ENCODE data around the gene KIAA0319L. TPM values are rescaled to one million over a fixed set of nuclear protein-coding genes. Genes with fewer than 3 reads are reported as not detected.
A peak's percentile ranks its signal among the peaks of the same experiment; 100 is the strongest.

KIAA0319L gene
- total RNA-seq, 1 experiment from 2014 or later: 70.0 TPM

DNA sequence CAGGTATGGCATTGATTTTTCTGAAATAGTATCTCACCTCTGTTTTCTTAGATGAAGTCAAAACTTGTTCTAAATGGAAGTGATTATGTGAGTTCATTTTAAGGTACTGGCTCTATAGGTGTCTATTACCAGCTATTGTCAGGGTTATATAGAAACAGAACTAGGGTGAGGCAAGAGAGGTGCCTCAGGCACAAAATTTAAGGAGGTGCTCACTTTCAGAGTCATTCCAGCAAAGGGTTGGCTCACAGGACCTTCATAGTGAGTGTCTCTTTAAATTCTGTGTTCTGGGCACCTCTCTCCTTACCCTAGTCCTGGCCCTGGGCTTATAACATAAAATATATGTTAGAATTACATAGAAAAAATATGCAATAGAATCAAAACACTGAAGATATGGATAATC is 49.3 kb downstream of the KIAA0319L start:
- no peak overlapping the region for H3K4me3 Mint-ChIP-seq
- no peak overlapping the region for H3K27ac Mint-ChIP-seq

DNA sequence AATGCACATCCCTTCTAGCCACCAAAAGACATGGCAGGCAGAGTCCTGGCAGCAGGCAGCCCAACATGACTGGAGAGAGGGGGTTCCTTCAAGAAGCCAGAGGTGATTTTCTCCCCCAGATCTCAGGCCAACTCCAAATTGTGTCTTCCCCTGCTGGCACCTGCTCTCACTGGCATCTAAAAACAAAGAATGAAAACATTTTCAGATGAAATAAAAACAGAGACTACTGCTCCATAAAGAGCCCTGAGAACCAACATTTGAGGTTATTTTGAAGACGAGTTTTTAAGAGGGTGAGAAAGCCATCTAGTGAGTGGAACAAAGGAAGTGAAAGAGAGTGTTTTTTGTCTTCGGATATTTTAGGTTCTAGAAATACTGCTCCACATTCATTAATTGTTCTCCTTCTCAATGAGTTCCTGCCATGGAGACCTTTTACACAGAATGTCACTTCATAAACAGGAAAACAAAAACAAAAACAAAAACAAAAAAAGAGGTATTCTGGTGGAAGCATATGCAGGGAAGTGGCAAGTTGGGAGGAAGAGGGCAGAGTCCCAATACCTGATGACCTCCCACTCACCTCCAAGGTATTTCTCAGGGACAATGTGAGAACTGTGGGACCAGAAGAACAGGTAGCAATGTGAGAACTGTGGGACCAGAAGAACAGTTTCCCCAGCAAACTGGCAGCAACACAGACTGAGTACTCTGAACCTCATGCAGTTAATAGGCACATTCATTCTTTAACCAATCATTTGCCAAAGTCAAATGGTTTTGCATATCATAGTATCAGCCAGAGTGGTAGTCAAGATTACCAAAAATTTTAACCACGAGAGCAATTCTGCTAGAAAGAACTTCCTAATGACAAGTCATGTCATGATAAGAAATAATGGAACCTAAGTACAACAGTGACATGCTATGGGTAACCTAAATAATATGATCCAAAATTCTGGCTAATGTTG is 50.0 kb downstream of the KIAA0319L start:
- ChIA-PET POLR2A (no interaction called here), CTCF (interaction anchor here (1.4 kb wide), 1 partner anchor 56 kb away, joined by 7 read pairs; no protein-coding TSS in a partner anchor)
- H3K9me3 Mint-ChIP-seq: no peaks in the 10 kb centered on the region
- peak overlapping the region; percentile 53; the same call in 1 of the 2 replicates for H3K27ac Mint-ChIP-seq
- no peak for TF ChIP-seq TCF7 (CRISPR knock-in tag; IDR thresholded peaks at IDR 0.05; ENCODE audit: low read depth)
- no peak for TF ChIP-seq NR3C1 (CRISPR knock-in tag; conservative IDR thresholded peaks at IDR 0.05; ENCODE audit: low read depth)
- TF ChIP-seq, protein P1, sequence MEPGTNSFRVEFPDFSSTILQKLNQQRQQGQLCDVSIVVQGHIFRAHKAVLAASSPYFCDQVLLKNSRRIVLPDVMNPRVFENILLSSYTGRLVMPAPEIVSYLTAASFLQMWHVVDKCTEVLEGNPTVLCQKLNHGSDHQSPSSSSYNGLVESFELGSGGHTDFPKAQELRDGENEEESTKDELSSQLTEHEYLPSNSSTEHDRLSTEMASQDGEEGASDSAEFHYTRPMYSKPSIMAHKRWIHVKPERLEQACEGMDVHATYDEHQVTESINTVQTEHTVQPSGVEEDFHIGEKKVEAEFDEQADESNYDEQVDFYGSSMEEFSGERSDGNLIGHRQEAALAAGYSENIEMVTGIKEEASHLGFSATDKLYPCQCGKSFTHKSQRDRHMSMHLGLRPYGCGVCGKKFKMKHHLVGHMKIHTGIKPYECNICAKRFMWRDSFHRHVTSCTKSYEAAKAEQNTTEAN (CRISPR knock-in tag; IDR thresholded peaks at IDR 0.05): no peak
- TF ChIP-seq TP53 (CRISPR knock-in tag; IDR thresholded peaks at IDR 0.05): no peak
- no peak for DNase-seq (ENCODE audit: low spot score)
- peaks cover 18% of the 10 kb centered on the region for H3K36me3 Mint-ChIP-seq
- no peak overlapping the region for H3K4me3 Mint-ChIP-seq
- no peaks in the 10 kb centered on the region for H3K27me3 Mint-ChIP-seq (ENCODE audit: low read depth)
- no peaks in the 10 kb centered on the region for H3K4me1 Mint-ChIP-seq
- no peak for ATAC-seq

More for the DNA sequence above, 49.3 kb downstream of the KIAA0319L start:
- peaks cover 18% of the 10 kb centered on the region for H3K36me3 Mint-ChIP-seq
- no peaks in the 10 kb centered on the region for H3K27me3 Mint-ChIP-seq (ENCODE audit: low read depth)
- CTCF ChIA-PET: interaction anchor here (1.2 kb wide), 1 partner anchor 9 kb away, joined by 3 read pairs; no protein-coding TSS in a partner anchor
- no peaks in the 10 kb centered on the region for H3K4me1 Mint-ChIP-seq
- no peak for DNase-seq (ENCODE audit: low spot score)
- ATAC-seq: no peak
- POLR2A ChIA-PET: no interaction called here
- no peaks in the 10 kb centered on the region for H3K9me3 Mint-ChIP-seq
- TF ChIP-seq MXD4 (CRISPR knock-in tag; IDR thresholded peaks at IDR 0.05; ENCODE audit: borderline replicate concordance) (no peak), NR3C1 (CRISPR knock-in tag; conservative IDR thresholded peaks at IDR 0.05; ENCODE audit: low read depth) (no peak), ZNF121 (CRISPR knock-in tag; IDR thresholded peaks at IDR 0.05) (no peak), GRHL2 (CRISPR knock-in tag; IDR thresholded peaks at IDR 0.05; ENCODE audit: insufficient replicate concordance, severe bottlenecking) (no peak), IRF2 (CRISPR knock-in tag; IDR thresholded peaks at IDR 0.05; ENCODE audit: borderline replicate concordance, low read depth) (no peak)
- TF ChIP-seq, protein P2, sequence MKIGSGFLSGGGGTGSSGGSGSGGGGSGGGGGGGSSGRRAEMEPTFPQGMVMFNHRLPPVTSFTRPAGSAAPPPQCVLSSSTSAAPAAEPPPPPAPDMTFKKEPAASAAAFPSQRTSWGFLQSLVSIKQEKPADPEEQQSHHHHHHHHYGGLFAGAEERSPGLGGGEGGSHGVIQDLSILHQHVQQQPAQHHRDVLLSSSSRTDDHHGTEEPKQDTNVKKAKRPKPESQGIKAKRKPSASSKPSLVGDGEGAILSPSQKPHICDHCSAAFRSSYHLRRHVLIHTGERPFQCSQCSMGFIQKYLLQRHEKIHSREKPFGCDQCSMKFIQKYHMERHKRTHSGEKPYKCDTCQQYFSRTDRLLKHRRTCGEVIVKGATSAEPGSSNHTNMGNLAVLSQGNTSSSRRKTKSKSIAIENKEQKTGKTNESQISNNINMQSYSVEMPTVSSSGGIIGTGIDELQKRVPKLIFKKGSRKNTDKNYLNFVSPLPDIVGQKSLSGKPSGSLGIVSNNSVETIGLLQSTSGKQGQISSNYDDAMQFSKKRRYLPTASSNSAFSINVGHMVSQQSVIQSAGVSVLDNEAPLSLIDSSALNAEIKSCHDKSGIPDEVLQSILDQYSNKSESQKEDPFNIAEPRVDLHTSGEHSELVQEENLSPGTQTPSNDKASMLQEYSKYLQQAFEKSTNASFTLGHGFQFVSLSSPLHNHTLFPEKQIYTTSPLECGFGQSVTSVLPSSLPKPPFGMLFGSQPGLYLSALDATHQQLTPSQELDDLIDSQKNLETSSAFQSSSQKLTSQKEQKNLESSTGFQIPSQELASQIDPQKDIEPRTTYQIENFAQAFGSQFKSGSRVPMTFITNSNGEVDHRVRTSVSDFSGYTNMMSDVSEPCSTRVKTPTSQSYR (CRISPR knock-in tag; IDR thresholded peaks at IDR 0.05): no peak
- TF ChIP-seq, protein P3, sequence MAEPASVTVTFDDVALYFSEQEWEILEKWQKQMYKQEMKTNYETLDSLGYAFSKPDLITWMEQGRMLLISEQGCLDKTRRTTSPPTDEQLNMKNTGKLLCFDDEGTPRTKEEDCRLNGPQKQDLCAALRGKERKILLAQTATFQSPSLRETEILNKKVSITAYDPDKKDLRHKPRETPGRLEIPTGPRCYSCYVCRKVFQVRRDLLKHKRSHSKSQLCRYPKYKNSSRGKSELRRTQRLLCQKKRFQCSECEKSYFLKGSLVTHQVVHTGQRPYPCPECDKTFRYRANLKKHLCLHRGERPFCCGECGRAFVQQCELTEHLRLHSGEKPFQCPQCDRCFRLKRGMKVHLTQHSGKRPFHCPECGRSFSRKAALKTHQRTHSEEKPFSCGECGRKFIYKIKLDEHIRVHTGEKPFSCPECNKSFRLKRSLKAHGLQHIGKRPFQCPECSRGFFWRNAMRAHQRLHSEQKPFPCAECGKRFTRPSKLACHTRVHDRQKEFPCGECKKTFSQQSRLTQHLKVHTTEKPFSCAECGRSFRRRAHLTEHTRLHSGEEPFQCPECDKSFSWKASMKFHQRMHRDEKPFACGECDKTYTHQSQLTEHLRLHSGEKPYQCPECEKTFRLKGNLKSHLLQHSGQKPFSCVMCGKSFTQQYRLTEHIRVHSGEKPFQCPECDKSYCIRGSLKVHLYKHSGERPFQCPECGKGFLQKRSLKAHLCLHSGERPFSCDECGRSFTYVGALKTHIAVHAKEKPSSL (CRISPR knock-in tag; conservative IDR thresholded peaks at IDR 0.05): no peak
- TF ChIP-seq, protein P4, sequence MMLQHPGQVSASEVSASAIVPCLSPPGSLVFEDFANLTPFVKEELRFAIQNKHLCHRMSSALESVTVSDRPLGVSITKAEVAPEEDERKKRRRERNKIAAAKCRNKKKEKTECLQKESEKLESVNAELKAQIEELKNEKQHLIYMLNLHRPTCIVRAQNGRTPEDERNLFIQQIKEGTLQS (CRISPR knock-in tag; conservative IDR thresholded peaks at IDR 0.05): no peak
- TF ChIP-seq, protein P5, sequence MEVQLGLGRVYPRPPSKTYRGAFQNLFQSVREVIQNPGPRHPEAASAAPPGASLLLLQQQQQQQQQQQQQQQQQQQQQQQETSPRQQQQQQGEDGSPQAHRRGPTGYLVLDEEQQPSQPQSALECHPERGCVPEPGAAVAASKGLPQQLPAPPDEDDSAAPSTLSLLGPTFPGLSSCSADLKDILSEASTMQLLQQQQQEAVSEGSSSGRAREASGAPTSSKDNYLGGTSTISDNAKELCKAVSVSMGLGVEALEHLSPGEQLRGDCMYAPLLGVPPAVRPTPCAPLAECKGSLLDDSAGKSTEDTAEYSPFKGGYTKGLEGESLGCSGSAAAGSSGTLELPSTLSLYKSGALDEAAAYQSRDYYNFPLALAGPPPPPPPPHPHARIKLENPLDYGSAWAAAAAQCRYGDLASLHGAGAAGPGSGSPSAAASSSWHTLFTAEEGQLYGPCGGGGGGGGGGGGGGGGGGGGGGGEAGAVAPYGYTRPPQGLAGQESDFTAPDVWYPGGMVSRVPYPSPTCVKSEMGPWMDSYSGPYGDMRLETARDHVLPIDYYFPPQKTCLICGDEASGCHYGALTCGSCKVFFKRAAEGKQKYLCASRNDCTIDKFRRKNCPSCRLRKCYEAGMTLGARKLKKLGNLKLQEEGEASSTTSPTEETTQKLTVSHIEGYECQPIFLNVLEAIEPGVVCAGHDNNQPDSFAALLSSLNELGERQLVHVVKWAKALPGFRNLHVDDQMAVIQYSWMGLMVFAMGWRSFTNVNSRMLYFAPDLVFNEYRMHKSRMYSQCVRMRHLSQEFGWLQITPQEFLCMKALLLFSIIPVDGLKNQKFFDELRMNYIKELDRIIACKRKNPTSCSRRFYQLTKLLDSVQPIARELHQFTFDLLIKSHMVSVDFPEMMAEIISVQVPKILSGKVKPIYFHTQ (CRISPR knock-in tag; IDR thresholded peaks at IDR 0.05): no peak
- TF ChIP-seq, protein P6, sequence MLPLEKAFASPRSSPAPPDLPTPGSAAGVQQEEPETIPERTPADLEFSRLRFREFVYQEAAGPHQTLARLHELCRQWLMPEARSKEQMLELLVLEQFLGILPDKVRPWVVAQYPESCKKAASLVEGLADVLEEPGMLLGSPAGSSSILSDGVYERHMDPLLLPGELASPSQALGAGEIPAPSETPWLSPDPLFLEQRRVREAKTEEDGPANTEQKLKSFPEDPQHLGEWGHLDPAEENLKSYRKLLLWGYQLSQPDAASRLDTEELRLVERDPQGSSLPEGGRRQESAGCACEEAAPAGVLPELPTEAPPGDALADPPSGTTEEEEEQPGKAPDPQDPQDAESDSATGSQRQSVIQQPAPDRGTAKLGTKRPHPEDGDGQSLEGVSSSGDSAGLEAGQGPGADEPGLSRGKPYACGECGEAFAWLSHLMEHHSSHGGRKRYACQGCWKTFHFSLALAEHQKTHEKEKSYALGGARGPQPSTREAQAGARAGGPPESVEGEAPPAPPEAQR (CRISPR knock-in tag; IDR thresholded peaks at IDR 0.05): no peak
